Left kidney (tissue), 2 donors: ENCODE measurements around the gene EPM2A. TPM values are rescaled to one million over a fixed set of nuclear protein-coding genes. Genes with fewer than 3 reads are reported as not detected.

Experiments used
- DNase-seq: peaks from one replicate; pipeline ENCODE4 v3.0.0-alpha.2; 2013
- polyA plus RNA-seq: library from polyadenylated mRNA; unstranded; fragments of 120-200 nt; gene quantifications from one replicate; pipeline ENCODE4 v1.2.1, GENCODE V29; 2013; ENCODE audit not compliant: insufficient read length

EPM2A gene
- polyA plus RNA-seq, 1 donor = 16.6 TPM

DNA sequence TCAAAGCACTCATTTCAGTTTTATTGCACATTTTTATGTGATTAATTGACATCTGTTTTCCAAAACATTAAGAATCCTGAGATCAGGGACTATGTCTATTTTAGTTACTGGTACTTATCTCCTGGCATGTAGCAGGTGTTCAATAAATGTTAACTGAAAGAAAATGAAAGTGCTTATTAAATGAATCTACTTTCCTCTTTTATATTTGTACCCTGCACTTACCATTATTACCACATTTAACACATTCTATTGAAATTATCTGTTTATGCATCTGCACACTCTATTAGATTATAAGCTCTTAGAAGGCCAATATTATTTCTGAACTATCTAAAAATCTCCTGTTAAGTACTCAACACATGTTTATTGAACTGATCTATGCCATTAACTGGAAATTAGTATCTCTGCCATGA lies 131.9 kb downstream of the EPM2A start:
- no peak for DNase-seq

- DNase-seq = no peak
Measured at GRCh38 chr6:145602726-145603326, 132.5 kb downstream of the EPM2A start.

GRCh38 chr6:145601397-145601796 lies 133.9 kb downstream of the EPM2A start:
- no peak for DNase-seq

GRCh38 chr6:145600299-145600698 lies 135.0 kb downstream of the EPM2A start:
- DNase-seq = no peak

GRCh38 chr6:145588981-145589380 lies 146.3 kb downstream of the EPM2A start:
- no peak for DNase-seq

DNA sequence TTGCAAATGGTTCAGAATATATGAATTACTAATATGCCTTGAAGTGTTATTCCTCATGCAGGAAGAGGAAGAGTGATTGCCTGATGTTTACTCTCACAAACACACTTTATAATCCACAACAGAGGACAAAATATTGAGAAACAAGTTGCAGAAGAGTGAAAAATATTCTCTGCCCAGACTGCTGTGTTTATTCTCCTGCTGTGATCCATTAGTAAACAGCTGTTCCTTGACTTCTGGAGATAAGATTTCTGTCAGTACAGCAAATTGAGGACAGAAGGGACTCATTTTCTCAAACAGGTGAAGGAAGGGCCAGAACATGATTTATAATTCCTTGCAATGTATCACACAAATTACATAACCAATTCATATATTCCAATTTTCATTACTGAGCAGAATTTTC lies 148.0 kb downstream of the EPM2A start:
- DNase-seq = no peak

- no peak for DNase-seq
Measured at GRCh38 chr6:145583753-145584152, 151.6 kb downstream of the EPM2A start.

Other genes starting within 250 kb of the EPM2A start
- gene FBXO30, start 79.3 kb upstream of the EPM2A start, polyA plus RNA-seq = 13.0 TPM
- gene SHPRH, start 228.8 kb upstream of the EPM2A start, polyA plus RNA-seq = 28.0 TPM